ENCODE measurements around the gene KRTAP10-1. TPM values are rescaled to one million over a fixed set of nuclear protein-coding genes. Genes with fewer than 3 reads are reported as not detected.
A peak's percentile ranks its signal among the peaks of the same experiment; 100 is the strongest.

Gene KRTAP10-1
- polyA plus RNA-seq, 3 donors from 2014 or later: not detected

GRCh38 chr21:44549525-44550211, 9.7 kb upstream of the KRTAP10-1 start:
- Mint-ChIP-seq H3K9me3 (peaks cover 11 to 27% (median 16%) of the 10 kb centered on the region in 6 donors), H3K36me3 (peaks cover 12 to 17% (median 14%) of the 10 kb centered on the region in 3 donors), H3K4me3 (no peak overlapping the region), H3K4me1 (peaks cover 26 to 32% of the 10 kb centered on the region in 2 donors), H3K27me3 (ENCODE audit: low read depth in 3 of 3) (peaks cover 0 to 9% (median 8%) of the 10 kb centered on the region in 3 donors), H3K27ac (peak overlapping the region in 3 of 6 donors; percentile 7 to 76 (median 45))
- no peak for DNase-seq

- Mint-ChIP-seq H3K9me3 (peaks cover 11 to 27% (median 16%) of the 10 kb centered on the region in 6 donors), H3K36me3 (peaks cover 12 to 17% (median 14%) of the 10 kb centered on the region in 3 donors), H3K27ac (peak overlapping the region in 4 of 6 donors; percentile 7 to 76 (median 48)), H3K27me3 (ENCODE audit: low read depth in 3 of 3) (peaks cover 0 to 9% (median 8%) of the 10 kb centered on the region in 3 donors), H3K4me1 (peaks cover 26 to 32% of the 10 kb centered on the region in 2 donors), H3K4me3 (no peak overlapping the region)
- no peak for DNase-seq
Measured at GRCh38 chr21:44548922-44549321, 8.9 kb upstream of the KRTAP10-1 start.

- H3K4me1 Mint-ChIP-seq: peaks cover 26 to 32% of the 10 kb centered on the region in 2 donors
- no peak for DNase-seq
- H3K27me3 Mint-ChIP-seq (ENCODE audit: low read depth in 3 of 3): peaks cover 0 to 9% (median 8%) of the 10 kb centered on the region in 3 donors
- peak overlapping the region in 4 of 6 donors; percentile 51 to 87 (median 70) for H3K27ac Mint-ChIP-seq
- H3K4me3 Mint-ChIP-seq: peak overlapping the region in 4 of 5 donors; percentile 23 to 86 (median 51)
- H3K9me3 Mint-ChIP-seq: peaks cover 11 to 27% (median 16%) of the 10 kb centered on the region in 6 donors
- H3K36me3 Mint-ChIP-seq: peaks cover 12 to 17% (median 14%) of the 10 kb centered on the region in 3 donors
Measured at GRCh38 chr21:44548381-44548780, 8.4 kb upstream of the KRTAP10-1 start.

GRCh38 chr21:44547656-44548331, 7.8 kb upstream of the KRTAP10-1 start:
- peak in 2 of 3 donors; percentile 11 to 29 for DNase-seq
- peaks cover 12 to 17% (median 14%) of the 10 kb centered on the region in 3 donors for H3K36me3 Mint-ChIP-seq
- H3K27me3 Mint-ChIP-seq (ENCODE audit: low read depth in 3 of 3): peaks cover 0 to 9% (median 8%) of the 10 kb centered on the region in 3 donors
- H3K4me1 Mint-ChIP-seq: peaks cover 26 to 32% of the 10 kb centered on the region in 2 donors
- H3K9me3 Mint-ChIP-seq: peaks cover 11 to 27% (median 16%) of the 10 kb centered on the region in 6 donors
- H3K27ac Mint-ChIP-seq: peak overlapping the region; percentile 58 to 96 (median 89)
- peak overlapping the region; percentile 57 to 89 (median 81) for H3K4me3 Mint-ChIP-seq

- Mint-ChIP-seq H3K27me3 (ENCODE audit: low read depth in 3 of 3) (peaks cover 0 to 9% (median 6%) of the 10 kb centered on the region in 3 donors), H3K27ac (no peak overlapping the region), H3K9me3 (peaks cover 11 to 27% (median 16%) of the 10 kb centered on the region in 6 donors), H3K4me1 (peaks cover 26 to 31% of the 10 kb centered on the region in 2 donors), H3K4me3 (no peak overlapping the region), H3K36me3 (peaks cover 12 to 17% (median 14%) of the 10 kb centered on the region in 3 donors)
- DNase-seq: no peak
Measured at GRCh38 chr21:44544566-44544965, 4.6 kb upstream of the KRTAP10-1 start.

- Mint-ChIP-seq H3K9me3 (peaks cover 11 to 25% (median 16%) of the 10 kb centered on the region in 6 donors), H3K4me3 (no peak overlapping the region), H3K27ac (no peak overlapping the region), H3K4me1 (peaks cover 9 to 13% of the 10 kb centered on the region in 2 donors), H3K27me3 (ENCODE audit: low read depth in 3 of 3) (peaks cover 1 to 7% (median 6%) of the 10 kb centered on the region in 3 donors), H3K36me3 (peaks cover 10 to 17% (median 12%) of the 10 kb centered on the region in 3 donors)
- DNase-seq: no peak
Measured at GRCh38 chr21:44542716-44543115, 2.7 kb upstream of the KRTAP10-1 start.

- peaks cover 0 to 1% of the 10 kb centered on the region in 2 donors for H3K4me1 Mint-ChIP-seq
- H3K4me3 Mint-ChIP-seq: no peak overlapping the region
- no peak overlapping the region for H3K27ac Mint-ChIP-seq
- DNase-seq: no peak
- peaks cover 4 to 8% (median 5%) of the 10 kb centered on the region in 3 donors for H3K27me3 Mint-ChIP-seq (ENCODE audit: low read depth in 3 of 3)
- H3K36me3 Mint-ChIP-seq: peaks cover 0 to 4% (median 0%) of the 10 kb centered on the region in 3 donors
- H3K9me3 Mint-ChIP-seq: peaks cover 0 to 6% (median 5%) of the 10 kb centered on the region in 6 donors
Measured at GRCh38 chr21:44540741-44541288, 820 bp upstream of the KRTAP10-1 start.

GRCh38 chr21:44539046-44539445, 949 bp downstream of the KRTAP10-1 start:
- peak overlapping the region in 1 of 6 donors; percentile 25 for H3K27ac Mint-ChIP-seq

GRCh38 chr21:44537930-44538911, 1.8 kb downstream of the KRTAP10-1 start:
- peaks cover 3 to 5% (median 4%) of the 10 kb centered on the region in 3 donors for H3K27me3 Mint-ChIP-seq (ENCODE audit: low read depth in 3 of 3)
- no peaks in the 10 kb centered on the region for H3K9me3 Mint-ChIP-seq
- no peaks in the 10 kb centered on the region for H3K4me1 Mint-ChIP-seq
- no peak overlapping the region for H3K4me3 Mint-ChIP-seq
- H3K27ac Mint-ChIP-seq: no peak overlapping the region
- no peak for DNase-seq
- no peaks in the 10 kb centered on the region for H3K36me3 Mint-ChIP-seq

More at GRCh38 chr21:44539046-44539445, 949 bp downstream of the KRTAP10-1 start:
- DNase-seq: no peak
- Mint-ChIP-seq H3K4me3 (no peak overlapping the region), H3K36me3 (no peaks in the 10 kb centered on the region), H3K4me1 (no peaks in the 10 kb centered on the region), H3K27me3 (ENCODE audit: low read depth in 3 of 3) (peaks cover 3 to 5% (median 4%) of the 10 kb centered on the region in 3 donors), H3K9me3 (no peaks in the 10 kb centered on the region)

- H3K27me3 Mint-ChIP-seq (ENCODE audit: low read depth in 3 of 3): peaks cover 4 to 6% (median 5%) of the 10 kb centered on the region in 3 donors
- no peak overlapping the region for H3K27ac Mint-ChIP-seq
- no peaks in the 10 kb centered on the region for H3K9me3 Mint-ChIP-seq
Measured at GRCh38 chr21:44535963-44536362, 4.0 kb downstream of the KRTAP10-1 start.

GRCh38 chr21:44534688-44535087, 5.3 kb downstream of the KRTAP10-1 start:
- no peak overlapping the region for H3K4me3 Mint-ChIP-seq
- no peaks in the 10 kb centered on the region for H3K9me3 Mint-ChIP-seq
- no peak overlapping the region for H3K27ac Mint-ChIP-seq
- peaks cover 4 to 6% (median 5%) of the 10 kb centered on the region in 3 donors for H3K27me3 Mint-ChIP-seq (ENCODE audit: low read depth in 3 of 3)
- no peaks in the 10 kb centered on the region for H3K36me3 Mint-ChIP-seq
- DNase-seq: no peak
- H3K4me1 Mint-ChIP-seq: no peaks in the 10 kb centered on the region

More at GRCh38 chr21:44535963-44536362, 4.0 kb downstream of the KRTAP10-1 start:
- no peak overlapping the region for H3K4me3 Mint-ChIP-seq
- DNase-seq: no peak
- H3K36me3 Mint-ChIP-seq: no peaks in the 10 kb centered on the region
- H3K4me1 Mint-ChIP-seq: no peaks in the 10 kb centered on the region

GRCh38 chr21:44533891-44534627, 5.9 kb downstream of the KRTAP10-1 start:
- no peak for DNase-seq
- no peak overlapping the region for H3K4me3 Mint-ChIP-seq
- H3K4me1 Mint-ChIP-seq: no peaks in the 10 kb centered on the region
- H3K27ac Mint-ChIP-seq: no peak overlapping the region
- H3K36me3 Mint-ChIP-seq: no peaks in the 10 kb centered on the region
- H3K27me3 Mint-ChIP-seq (ENCODE audit: low read depth in 3 of 3): peaks cover 4 to 6% (median 5%) of the 10 kb centered on the region in 3 donors
- H3K9me3 Mint-ChIP-seq: no peaks in the 10 kb centered on the region
